CD14-positive monocyte (primary cell): Measurements from ENCODE around the gene B4GALT1. TPM values are rescaled to one million over a fixed set of nuclear protein-coding genes. Genes with fewer than 3 reads are reported as not detected.

Source experiments
- DNase-seq, 3 donors: peaks; one replicate each; pipeline ENCODE4 v3.0.0-alpha.2; 2011 to 2022
- H2AFZ ChIP-seq: 2 replicates; pipeline ENCODE4 v1.6.0; 2012; ENCODE audit warnings: mild to moderate bottlenecking, low read depth, low read length, inconsistent platforms; ENCODE audit not compliant: insufficient read depth, poor library complexity, severe bottlenecking
- H3K27ac ChIP-seq, 2 donors: 1 replicate in 1 of 2; 2 replicates in 1 of 2; pipeline ENCODE4 v1.5.1; 2012 to 2013; ENCODE audit warnings: low read length in 2 of 2, control low read depth in 1 of 2, inconsistent platforms in 1 of 2, low read depth in 1 of 2, mild to moderate bottlenecking in 1 of 2
- H3K27me3 ChIP-seq, 2 donors: one replicate each; pipeline versions ENCODE4 v1.6.0 to v1.6.1; 2011 to 2013; ENCODE audit warnings: low read length in 2 of 2; ENCODE audit not compliant: control insufficient read depth in 2 of 2, insufficient read depth in 2 of 2
- H3K36me3 ChIP-seq, 2 donors: replicated peaks in 1 of 2; 1 replicate in 1 of 2; 2 replicates in 1 of 2; pipeline versions ENCODE4 v1.5.1 to v1.6.1; 2012 to 2013; ENCODE audit warnings: low read length in 2 of 2, control low read depth in 1 of 2, inconsistent platforms in 1 of 2, mild to moderate bottlenecking in 1 of 2; ENCODE audit not compliant: insufficient read depth in 2 of 2, control insufficient read depth in 1 of 2
- H3K4me1 ChIP-seq, 2 donors: 1 replicate in 1 of 2; 2 replicates in 1 of 2; pipeline versions ENCODE4 v1.5.1 to v1.6.1; 2012 to 2013; ENCODE audit warnings: low read length in 2 of 2, control low read depth in 1 of 2, inconsistent platforms in 1 of 2, mild to moderate bottlenecking in 1 of 2, moderate library complexity in 1 of 2; ENCODE audit not compliant: insufficient read depth in 2 of 2, control insufficient read depth in 1 of 2
- H3K4me2 ChIP-seq: replicated peaks from 2 replicates; pipeline ENCODE3; 2012; ENCODE audit warnings: low read length, moderate library complexity, mild to moderate bottlenecking; ENCODE audit not compliant: poor library complexity, severe bottlenecking; ENCODE audit errors: extremely low read depth
- H3K4me3 ChIP-seq, 3 experiments: fragments of 200-600 bp in 1 of 3; sonication (generic) in 1 of 3; replicated peaks in 1 of 3; 1 replicate in 2 of 3; 2 replicates in 1 of 3; pipeline ENCODE4 v1.5.1; 2011 to 2013; ENCODE audit warnings: low read length in 3 of 3, mild to moderate bottlenecking in 3 of 3, control low read depth in 2 of 3, low read depth in 2 of 3, inconsistent platforms in 1 of 3, moderate library complexity in 1 of 3
- H3K79me2 ChIP-seq: 2 replicates; pipeline ENCODE4 v1.6.0; 2012; ENCODE audit warnings: mild to moderate bottlenecking, control low read depth, inconsistent platforms, low read length, moderate library complexity; ENCODE audit not compliant: insufficient read depth
- H3K9ac ChIP-seq: 2 replicates; pipeline ENCODE4 v1.6.0; 2017; ENCODE audit warnings: low read length, mild to moderate bottlenecking; ENCODE audit not compliant: insufficient read depth, poor library complexity, severe bottlenecking
- H3K9me3 ChIP-seq, 2 donors: replicated peaks in 1 of 2; 1 replicate in 1 of 2; 2 replicates in 1 of 2; pipeline versions ENCODE4 v1.5.1 to v1.6.1; 2012 to 2013; ENCODE audit warnings: low read length in 2 of 2, control low read depth in 1 of 2; ENCODE audit not compliant: control insufficient read depth in 1 of 2, insufficient read depth in 1 of 2
- H4K20me1 ChIP-seq: 2 replicates; pipeline ENCODE4 v1.6.0; 2012; ENCODE audit warnings: mild to moderate bottlenecking, low read length, control low read depth, moderate library complexity; ENCODE audit not compliant: insufficient read depth
- H3K27ac Mint-ChIP-seq, 7 donors: one replicate each; pipeline ENCODE4 v1.8.0; 2020; ENCODE audit warnings: mild to moderate bottlenecking in 7 of 7, mixed read lengths in 7 of 7, moderate library complexity in 6 of 7, inconsistent platforms in 2 of 7
- H3K27me3 Mint-ChIP-seq, 3 donors: one replicate each; pipeline ENCODE4 v1.8.0; 2021 to 2022; ENCODE audit warnings: low read depth in 3 of 3, mild to moderate bottlenecking in 3 of 3, mixed read lengths in 3 of 3, moderate library complexity in 3 of 3, inconsistent platforms in 1 of 3
- H3K36me3 Mint-ChIP-seq, 2 donors: one replicate each; pipeline ENCODE4 v1.8.0; 2020; ENCODE audit warnings: mixed read lengths in 2 of 2, inconsistent platforms in 1 of 2, mild to moderate bottlenecking in 1 of 2
- H3K4me1 Mint-ChIP-seq: one replicate; pipeline ENCODE4 v1.8.0; 2020; ENCODE audit warnings: mild to moderate bottlenecking, mixed read lengths
- H3K4me3 Mint-ChIP-seq, 2 donors: one replicate each; pipeline ENCODE4 v1.8.0; 2020; ENCODE audit warnings: mild to moderate bottlenecking in 2 of 2, mixed read lengths in 2 of 2, moderate library complexity in 1 of 2
- H3K9me3 Mint-ChIP-seq, 7 donors: one replicate each; pipeline ENCODE4 v1.8.0; 2020 to 2022; ENCODE audit warnings: mixed read lengths in 7 of 7, mild to moderate bottlenecking in 6 of 7, moderate library complexity in 6 of 7, inconsistent platforms in 2 of 7
- CTCF ChIP-seq: fragments of 200-600 bp; IDR thresholded peaks from one replicate; pipeline ENCODE4 v1.8.0; 2022; ENCODE audit warnings: antibody characterized with exemption, mild to moderate bottlenecking
- WGBS: methylation state at CpG from one replicate; pipeline ENCODE4 v1.1.5; 2013; ENCODE audit warnings: missing lambda C conversion rate; ENCODE audit not compliant: insufficient coverage; 5-methylcytosine and 5-hydroxymethylcytosine counted together
- intact Hi-C, 2 donors: fragments of 100-400 bp; cut with micrococcal nuclease; formaldehyde crosslinking; loops; one replicate each; pipeline versions ENCODE4 v1.15.0 to v1.15.1; 2023
- polyA plus RNA-seq, 3 donors: library from polyadenylated mRNA; depleted of rRNA in 1 of 3; unstranded in 2 of 3; stranded (reverse) in 1 of 3; fragments of 300-500 nt in 2 of 3; fragments of >200 nt in 1 of 3; fragmentation: Illumina TruSeq in 2 of 3; gene quantifications; 1 replicate in 2 of 3; 2 replicates in 1 of 3; pipeline ENCODE4 v1.2.3, GENCODE V29; 2012 to 2021

Gene B4GALT1
- polyA plus RNA-seq, 3 donors = 27.6 to 53.7 (median 38.6) TPM

GRCh38 chr9:33175649-33176325, 8.7 kb upstream of the B4GALT1 start:
- WGBS = 60% methylated on average over 2 of the region's 6 CpGs
- Mint-ChIP-seq H3K4me3 (no peak overlapping the region), H3K9me3 (peaks cover 0 to 3% (median 0%) of the 10 kb centered on the region in 7 donors), H3K27ac (no peak overlapping the region), H3K36me3 (no peaks in the 10 kb centered on the region), H3K27me3 (peaks cover 0 to 2% (median 0%) of the 10 kb centered on the region in 3 donors), H3K4me1 (peaks cover 14% of the 10 kb centered on the region)
- H3K4me3 ChIP-seq = no peak overlapping the region
- DNase-seq = no peak
- H2AFZ ChIP-seq = no peak overlapping the region
- H3K9ac ChIP-seq = no peak overlapping the region
- no peak for TF ChIP-seq CTCF
- H3K9me3 ChIP-seq = no peaks in the 10 kb centered on the region
- H4K20me1 ChIP-seq = no peaks in the 10 kb centered on the region
- no peaks in the 10 kb centered on the region for H3K79me2 ChIP-seq
- no peak overlapping the region for H3K4me2 ChIP-seq
- no peaks in the 10 kb centered on the region for H3K27me3 ChIP-seq
- H3K27ac ChIP-seq = no peak overlapping the region
- H3K4me1 ChIP-seq = peaks cover 0 to 10% of the 10 kb centered on the region in 2 donors
- no peaks in the 10 kb centered on the region for H3K36me3 ChIP-seq
- intact Hi-C loops = loop anchor here in 1 of 2 donors (10.0 kb wide), 1 partner anchor 49 kb away; no protein-coding TSS in a partner anchor

- Histone ChIP-seq H3K27ac (no peak overlapping the region), H3K4me2 (no peak overlapping the region), H3K9me3 (no peaks in the 10 kb centered on the region), H3K79me2 (no peaks in the 10 kb centered on the region), H3K4me3 (no peak overlapping the region), H3K4me1 (peaks cover 15 to 26% of the 10 kb centered on the region in 2 donors), H3K27me3 (no peaks in the 10 kb centered on the region), H3K36me3 (no peaks in the 10 kb centered on the region), H3K9ac (no peak overlapping the region), H4K20me1 (no peaks in the 10 kb centered on the region), H2AFZ (no peak overlapping the region)
- Mint-ChIP-seq H3K4me1 (peaks cover 37% of the 10 kb centered on the region), H3K36me3 (peaks cover 0 to 1% of the 10 kb centered on the region in 2 donors), H3K9me3 (peaks cover 0 to 5% (median 0%) of the 10 kb centered on the region in 7 donors), H3K27ac (peak overlapping the region in 1 of 7 donors; percentile 69), H3K4me3 (no peak overlapping the region), H3K27me3 (peaks cover 0 to 2% (median 0%) of the 10 kb centered on the region in 3 donors)
- no peak for TF ChIP-seq CTCF
- intact Hi-C loops = loop anchor here in 1 of 2 donors (5.0 to 10.0 kb wide), 3 partner anchors 35 to 90 kb away; no protein-coding TSS in a partner anchor
- 73% methylated on average over 4 of the region's 8 CpGs for WGBS
- DNase-seq = peak in 1 of 3 donors; percentile 50
These were observed 5.4 kb upstream of the B4GALT1 start for GRCh38 chr9:33172256-33173238.
